Keratinocyte (primary cell): Measurements from ENCODE around the gene RMDN3. TPM values are rescaled to one million over a fixed set of nuclear protein-coding genes. Genes with fewer than 3 reads are reported as not detected.

ENCODE experiments used
- DNase-seq: peaks from one replicate; pipeline ENCODE4 v3.0.0-alpha.2; 2011; ENCODE audit warnings: low read depth, missing footprints, low spot score
- FAIRE-seq: peaks from 2 replicates; lab custom pipeline; 2011; peaks lifted over from hg19 to GRCh38; lab: Jason Lieb, UNC
- H2AFZ ChIP-seq: 2 replicates; pipeline ENCODE4 v1.6.0; 2012; ENCODE audit warnings: low read length, control low read depth, inconsistent platforms; ENCODE audit not compliant: control insufficient read depth
- H3K27ac ChIP-seq: 2 replicates; pipeline ENCODE4 v1.5.1; 2011; ENCODE audit warnings: low read length; ENCODE audit not compliant: control insufficient read depth, insufficient read depth
- H3K27me3 ChIP-seq: 3 replicates; pipeline ENCODE4 v1.6.0; 2011; ENCODE audit warnings: low read length; ENCODE audit not compliant: control insufficient read depth, insufficient read depth; ENCODE audit errors: extremely low read depth
- H3K36me3 ChIP-seq, 2 experiments: 2 replicates in 1 of 2; 3 replicates in 1 of 2; pipeline ENCODE4 v1.5.1; 2011; ENCODE audit warnings: low read length in 2 of 2, mild to moderate bottlenecking in 1 of 2; ENCODE audit not compliant: control insufficient read depth in 2 of 2, insufficient read depth in 2 of 2; ENCODE audit errors: extremely low read depth in 1 of 2
- H3K4me1 ChIP-seq: 3 replicates; pipeline ENCODE4 v1.5.1; 2011; ENCODE audit warnings: low read length; ENCODE audit not compliant: control insufficient read depth, insufficient read depth; ENCODE audit errors: extremely low read depth
- H3K4me2 ChIP-seq: 3 replicates; pipeline ENCODE4 v1.6.0; 2011; ENCODE audit warnings: low read depth, low read length; ENCODE audit not compliant: control insufficient read depth, insufficient read depth; ENCODE audit errors: extremely low read depth
- H3K4me3 ChIP-seq, 3 experiments: fragments of 200-600 bp in 1 of 3; sonication (generic) in 1 of 3; 2 replicates in 2 of 3; 3 replicates in 1 of 3; pipeline ENCODE4 v1.5.1; 2011 to 2016; ENCODE audit warnings: low read length in 3 of 3, mild to moderate bottlenecking in 3 of 3, control low read depth in 2 of 3, inconsistent platforms in 1 of 3, low read depth in 1 of 3, mixed read lengths in 1 of 3, mixed run types in 1 of 3, moderate library complexity in 1 of 3; ENCODE audit not compliant: control insufficient read depth in 2 of 3, insufficient read depth in 2 of 3; ENCODE audit errors: extremely low read depth in 1 of 3
- H3K79me2 ChIP-seq: 2 replicates; pipeline ENCODE4 v1.6.0; 2012; ENCODE audit warnings: low read length; ENCODE audit not compliant: control insufficient read depth, insufficient read depth
- H3K9ac ChIP-seq: 3 replicates; pipeline ENCODE4 v1.6.0; 2011; ENCODE audit warnings: low read length; ENCODE audit not compliant: control insufficient read depth, insufficient read depth; ENCODE audit errors: extremely low read depth
- H3K9me1 ChIP-seq: 3 replicates; pipeline ENCODE4 v1.6.0; 2011; ENCODE audit warnings: low read length; ENCODE audit not compliant: control insufficient read depth, insufficient read depth; ENCODE audit errors: extremely low read depth
- H3K9me3 ChIP-seq: 2 replicates; pipeline ENCODE4 v1.5.1; 2012; ENCODE audit warnings: low read depth, low read length; ENCODE audit not compliant: control insufficient read depth
- H4K20me1 ChIP-seq: 3 replicates; pipeline ENCODE4 v1.6.0; 2011; ENCODE audit warnings: low read length; ENCODE audit not compliant: control insufficient read depth, insufficient read depth; ENCODE audit errors: extremely low read depth
- EZH2 ChIP-seq: IDR thresholded peaks from one replicate; pipeline ENCODE4 v1.6.1; 2012; ENCODE audit warnings: inconsistent platforms, mild to moderate bottlenecking, low read length, moderate library complexity
- dilution Hi-C: fragments of 300-500 bp; cut with MboI; formaldehyde crosslinking; loops from one replicate; pipeline ENCODE4 v1.7.0; 2020; ENCODE audit warnings: low sequenced_read_pairs; ENCODE audit not compliant: extremely low pct_ligation_motif_present
- polyA plus RNA-seq, 5 experiments: library from polyadenylated mRNA; depleted of rRNA in 3 of 5; stranded (reverse) in 3 of 5; stranded (forward) in 1 of 5; unstranded in 1 of 5; fragments of >200 nt; gene quantifications; 1 replicate in 1 of 5; 2 replicates in 3 of 5; 3 replicates in 1 of 5; pipeline versions ENCODE4 v1.2.1 to v1.2.3, GENCODE V29; 2011 to 2012; ENCODE audit warnings: missing spikeins in 2 of 5, low read depth in 1 of 5, low replicate concordance in 1 of 5
- TF ChIP-seq, protein P1 (sequence below), 3 experiments: IDR thresholded peaks in 1 of 3; conservative IDR thresholded peaks in 1 of 3; optimal IDR thresholded peaks in 1 of 3; 2 replicates in 2 of 3; 3 replicates in 1 of 3; pipeline versions ENCODE3 to v1.5.1; 2011; ENCODE audit warnings: low read length in 3 of 3, mild to moderate bottlenecking in 3 of 3, moderate library complexity in 2 of 3, control low read depth in 1 of 3, inconsistent platforms in 1 of 3; ENCODE audit not compliant: insufficient read depth in 2 of 3; ENCODE audit errors: extremely low read depth in 1 of 3

RMDN3 gene
- polyA plus RNA-seq, 1 donor (not counting 4 experiments of a cell fraction or from before 2014, with no cell fraction given): 23.0 TPM

DNA sequence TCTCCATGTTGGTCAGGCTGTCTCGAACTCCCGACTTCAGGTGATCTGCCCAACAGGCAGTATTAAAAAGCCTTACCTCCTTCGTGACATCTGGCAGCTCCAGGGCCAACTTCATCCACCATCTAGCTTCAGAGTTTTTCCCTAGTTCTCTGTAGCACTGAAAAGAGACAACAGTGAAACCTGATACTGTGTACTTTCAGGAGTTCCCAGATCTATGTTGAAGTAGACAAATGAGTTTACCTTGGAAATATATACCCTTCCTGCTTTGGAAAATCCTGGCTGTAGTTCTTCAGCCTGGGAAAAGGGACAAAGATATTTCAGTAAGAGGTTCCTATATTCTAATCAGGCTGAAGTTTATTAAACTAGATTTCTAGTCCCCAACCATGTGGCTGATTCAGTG is 18.0 kb downstream of the RMDN3 start:
- peaks cover 21 to 22% of the 10 kb centered on the region in 2 experiments for H3K36me3 ChIP-seq

DNA sequence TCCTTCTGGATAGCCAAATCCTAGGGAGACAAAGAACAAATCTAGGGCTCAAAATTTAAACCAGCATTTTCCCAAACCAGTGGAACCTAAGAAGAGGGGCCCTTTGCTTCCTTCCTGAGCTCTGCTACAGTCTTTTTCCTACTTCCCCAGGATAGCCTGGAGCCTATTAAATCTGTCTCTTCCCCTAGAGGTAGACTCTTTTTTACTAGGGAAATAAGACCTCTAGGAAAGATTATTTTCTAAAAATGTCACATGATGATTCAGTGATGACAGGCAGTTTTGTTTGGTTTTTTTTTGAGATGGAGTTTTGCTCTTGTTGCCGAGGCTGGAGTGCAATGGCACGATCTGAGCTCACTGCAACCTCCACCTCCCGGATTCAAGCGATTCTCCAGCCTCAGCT is 18.5 kb downstream of the RMDN3 start:
- Histone ChIP-seq H3K4me1 (no peaks in the 10 kb centered on the region), H3K9me1 (no peaks in the 10 kb centered on the region), H3K9ac (no peak overlapping the region), H4K20me1 (no peaks in the 10 kb centered on the region), H3K4me2 (no peak overlapping the region), H3K4me3 (no peak overlapping the region), H2AFZ (no peak overlapping the region), H3K27ac (no peak overlapping the region), H3K36me3 (peaks cover 22 to 24% of the 10 kb centered on the region in 2 experiments), H3K79me2 (no peaks in the 10 kb centered on the region), H3K9me3 (no peaks in the 10 kb centered on the region), H3K27me3 (no peaks in the 10 kb centered on the region)
- dilution Hi-C loops: no loop called here
- FAIRE-seq: no peak
- no peak for TF ChIP-seq EZH2
- TF ChIP-seq, protein P1, sequence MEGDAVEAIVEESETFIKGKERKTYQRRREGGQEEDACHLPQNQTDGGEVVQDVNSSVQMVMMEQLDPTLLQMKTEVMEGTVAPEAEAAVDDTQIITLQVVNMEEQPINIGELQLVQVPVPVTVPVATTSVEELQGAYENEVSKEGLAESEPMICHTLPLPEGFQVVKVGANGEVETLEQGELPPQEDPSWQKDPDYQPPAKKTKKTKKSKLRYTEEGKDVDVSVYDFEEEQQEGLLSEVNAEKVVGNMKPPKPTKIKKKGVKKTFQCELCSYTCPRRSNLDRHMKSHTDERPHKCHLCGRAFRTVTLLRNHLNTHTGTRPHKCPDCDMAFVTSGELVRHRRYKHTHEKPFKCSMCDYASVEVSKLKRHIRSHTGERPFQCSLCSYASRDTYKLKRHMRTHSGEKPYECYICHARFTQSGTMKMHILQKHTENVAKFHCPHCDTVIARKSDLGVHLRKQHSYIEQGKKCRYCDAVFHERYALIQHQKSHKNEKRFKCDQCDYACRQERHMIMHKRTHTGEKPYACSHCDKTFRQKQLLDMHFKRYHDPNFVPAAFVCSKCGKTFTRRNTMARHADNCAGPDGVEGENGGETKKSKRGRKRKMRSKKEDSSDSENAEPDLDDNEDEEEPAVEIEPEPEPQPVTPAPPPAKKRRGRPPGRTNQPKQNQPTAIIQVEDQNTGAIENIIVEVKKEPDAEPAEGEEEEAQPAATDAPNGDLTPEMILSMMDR (optimal IDR thresholded peaks at IDR 0.05 in 1 of 3, IDR thresholded peaks at IDR 0.05 in 1 of 3, conservative IDR thresholded peaks at IDR 0.05 in 1 of 3; ENCODE audit: extremely low read depth in 1 of 3, insufficient read depth in 2 of 3, low read length in 3 of 3): no peak
- no peak for DNase-seq

More for the DNA sequence above, 18.0 kb downstream of the RMDN3 start:
- Histone ChIP-seq H2AFZ (no peak overlapping the region), H3K4me1 (no peaks in the 10 kb centered on the region), H3K9me3 (no peaks in the 10 kb centered on the region), H3K27me3 (no peaks in the 10 kb centered on the region), H3K4me2 (no peak overlapping the region), H3K4me3 (no peak overlapping the region), H3K9me1 (no peaks in the 10 kb centered on the region), H4K20me1 (no peaks in the 10 kb centered on the region), H3K9ac (no peak overlapping the region), H3K79me2 (no peaks in the 10 kb centered on the region), H3K27ac (no peak overlapping the region)
- TF ChIP-seq EZH2: no peak
- TF ChIP-seq, protein P1 (optimal IDR thresholded peaks at IDR 0.05 in 1 of 3, IDR thresholded peaks at IDR 0.05 in 1 of 3, conservative IDR thresholded peaks at IDR 0.05 in 1 of 3; ENCODE audit: extremely low read depth in 1 of 3, insufficient read depth in 2 of 3, low read length in 3 of 3): no peak
- no peak for DNase-seq
- no peak for FAIRE-seq
- dilution Hi-C loops: no loop called here
